Naive thymus-derived CD8-positive, alpha-beta T cell (primary cell): ENCODE data around the gene PCNX1. TPM values are rescaled to one million over a fixed set of nuclear protein-coding genes. Genes with fewer than 3 reads are reported as not detected.
"Not testable (repeated sequence)": the region's sequence is repeated elsewhere in the genome, so short reads cannot be mapped to it uniquely, and the experiment has no call there.

ENCODE experiments used
- ATAC-seq, 2 donors: fragments of 150-1000 bp; cut with Tn5 transposase in 1 of 2; sonication (Bioruptor Pico), chemical (Tn5 transposase) in 1 of 2; 1 replicate in 1 of 2; 2 replicates in 1 of 2; pipeline ENCODE4 v1.10.0; 2021; ENCODE audit warnings: mild to moderate bottlenecking in 2 of 2, moderate library complexity in 2 of 2
- POLR2A ChIA-PET: fragments of 350-600 bp; sonication (Branson Sonifier 250); formaldehyde crosslinking; loops from one replicate; lab custom pipeline; 2021; ENCODE audit warnings: antibody characterized with exemption; lab: Charles Lee
- DNase-seq, 10 donors: peaks; one replicate each; pipeline versions ENCODE4 v3.0.0 to v3.0.0-alpha.2; 2020 to 2022
- H3K27ac Mint-ChIP-seq, 10 donors: one replicate each; pipeline ENCODE4 v1.8.0; 2020 to 2022; ENCODE audit warnings: mild to moderate bottlenecking in 10 of 10, mixed read lengths in 10 of 10, moderate library complexity in 4 of 10, inconsistent platforms in 1 of 10
- H3K27me3 Mint-ChIP-seq, 5 donors: one replicate each; pipeline ENCODE4 v1.8.0; 2021 to 2022; ENCODE audit warnings: mixed read lengths in 5 of 5
- H3K36me3 Mint-ChIP-seq, 3 donors: one replicate each; pipeline ENCODE4 v1.8.0; 2020 to 2022; ENCODE audit warnings: mixed read lengths in 3 of 3, mild to moderate bottlenecking in 2 of 3, inconsistent platforms in 1 of 3
- H3K4me1 Mint-ChIP-seq, 4 donors: one replicate each; pipeline ENCODE4 v1.8.0; 2021 to 2022; ENCODE audit warnings: mixed read lengths in 4 of 4
- H3K4me3 Mint-ChIP-seq, 10 donors: one replicate each; pipeline ENCODE4 v1.8.0; 2020 to 2022; ENCODE audit warnings: mild to moderate bottlenecking in 10 of 10, mixed read lengths in 10 of 10, moderate library complexity in 6 of 10, inconsistent platforms in 1 of 10
- H3K9me3 Mint-ChIP-seq, 9 donors: one replicate each; pipeline ENCODE4 v1.8.0; 2020 to 2022; ENCODE audit warnings: mixed read lengths in 9 of 9, mild to moderate bottlenecking in 3 of 9, inconsistent platforms in 1 of 9, moderate library complexity in 1 of 9
- polyA plus RNA-seq, 3 donors: library from polyadenylated mRNA; unstranded; fragments of 300-500 nt; fragmentation: Illumina TruSeq; gene quantifications; one replicate each; pipeline ENCODE4 v1.2.3, GENCODE V29; 2021
- total RNA-seq, 8 experiments: library from RNA in 2 of 8; stranded (reverse) in 2 of 8; gene quantifications; one replicate each; pipeline ENCODE4 v1.2.3 and lab custom pipeline; 2021 to 2026

Gene PCNX1
- total and polyA plus RNA-seq, 5 experiments from 2014 or later: 5.5 to 78.6 (median 8.3) TPM

- ATAC-seq: no peak
- H3K27ac Mint-ChIP-seq: peak overlapping the region in 3 of 10 donors; percentile 40 to 65 (median 51)
Observed at GRCh38 chr14:71121711-71122110, 214.5 kb downstream of the PCNX1 start.

GRCh38 chr14:71122866-71123565 lies 215.8 kb downstream of the PCNX1 start:
- H3K9me3 Mint-ChIP-seq: no peaks in the 10 kb centered on the region
- ATAC-seq (no peak), DNase-seq (no peak)
- peaks cover 0 to 11% (median 2%) of the 10 kb centered on the region in 4 donors for H3K4me1 Mint-ChIP-seq
- H3K27ac Mint-ChIP-seq: peak overlapping the region in 2 of 10 donors; percentile 36 to 53
- H3K36me3 Mint-ChIP-seq: peaks cover 0 to 2% (median 0%) of the 10 kb centered on the region in 3 donors
- no peak overlapping the region for H3K4me3 Mint-ChIP-seq
- POLR2A ChIA-PET: no interaction called here
- H3K27me3 Mint-ChIP-seq: no peaks in the 10 kb centered on the region

More at GRCh38 chr14:71121711-71122110, 214.5 kb downstream of the PCNX1 start:
- peaks cover 0 to 2% (median 0%) of the 10 kb centered on the region in 3 donors for H3K36me3 Mint-ChIP-seq
- no peak for DNase-seq
- H3K27me3 Mint-ChIP-seq: no peaks in the 10 kb centered on the region
- POLR2A ChIA-PET: no interaction called here
- H3K9me3 Mint-ChIP-seq: no peaks in the 10 kb centered on the region
- H3K4me3 Mint-ChIP-seq: no peak overlapping the region
- H3K4me1 Mint-ChIP-seq: peaks cover 0 to 11% (median 5%) of the 10 kb centered on the region in 4 donors

- no peak for ATAC-seq
- H3K27me3 Mint-ChIP-seq: peaks cover 0 to 1% (median 0%) of the 10 kb centered on the region in 5 donors
- POLR2A ChIA-PET: no interaction called here
- H3K9me3 Mint-ChIP-seq: no peaks in the 10 kb centered on the region
- peaks cover 0 to 11% (median 2%) of the 10 kb centered on the region in 4 donors for H3K4me1 Mint-ChIP-seq
- H3K27ac Mint-ChIP-seq: peak overlapping the region in 2 of 10 donors; percentile 53 to 65
- no peak overlapping the region for H3K4me3 Mint-ChIP-seq
- H3K36me3 Mint-ChIP-seq: no peaks in the 10 kb centered on the region
- DNase-seq: no peak
Observed at GRCh38 chr14:71123579-71124135, 216.4 kb downstream of the PCNX1 start.

- peaks cover 9 to 13% (median 11%) of the 10 kb centered on the region in 4 donors for H3K4me1 Mint-ChIP-seq
- ATAC-seq, H3K4me3 Mint-ChIP-seq, H3K9me3 Mint-ChIP-seq, H3K27ac Mint-ChIP-seq, DNase-seq, H3K27me3 Mint-ChIP-seq, POLR2A ChIA-PET, H3K36me3 Mint-ChIP-seq: not testable (repeated sequence)
Observed at GRCh38 chr14:71129716-71130490, 222.6 kb downstream of the PCNX1 start.

- no peak overlapping the region for H3K27ac Mint-ChIP-seq
- H3K27me3 Mint-ChIP-seq: peaks cover 0 to 1% (median 0%) of the 10 kb centered on the region in 5 donors
- no peak overlapping the region for H3K4me3 Mint-ChIP-seq
- no peak for DNase-seq
- H3K36me3 Mint-ChIP-seq: no peaks in the 10 kb centered on the region
- POLR2A ChIA-PET: no interaction called here
- peaks cover 9 to 12% (median 11%) of the 10 kb centered on the region in 4 donors for H3K4me1 Mint-ChIP-seq
- no peaks in the 10 kb centered on the region for H3K9me3 Mint-ChIP-seq
- ATAC-seq: peak in 1 of 2 donors; percentile 10
Observed at GRCh38 chr14:71130491-71131179, 223.4 kb downstream of the PCNX1 start.

- Mint-ChIP-seq H3K9me3 (no peaks in the 10 kb centered on the region), H3K36me3 (no peaks in the 10 kb centered on the region), H3K4me3 (no peak overlapping the region), H3K27me3 (peaks cover 0 to 8% (median 0%) of the 10 kb centered on the region in 5 donors), H3K27ac (no peak overlapping the region), H3K4me1 (peaks cover 7 to 12% (median 10%) of the 10 kb centered on the region in 4 donors)
- POLR2A ChIA-PET: no interaction called here
- DNase-seq: no peak
- no peak for ATAC-seq
Observed at GRCh38 chr14:71133296-71133695, 226.0 kb downstream of the PCNX1 start.

GRCh38 chr14:71135496-71135895 lies 228.2 kb downstream of the PCNX1 start:
- peaks cover 0 to 12% (median 0%) of the 10 kb centered on the region in 5 donors for H3K27me3 Mint-ChIP-seq
- H3K4me3 Mint-ChIP-seq: no peak overlapping the region
- DNase-seq (no peak), ATAC-seq (no peak)
- H3K27ac Mint-ChIP-seq: no peak overlapping the region
- POLR2A ChIA-PET: no interaction called here
- H3K4me1 Mint-ChIP-seq: peaks cover 9 to 14% (median 12%) of the 10 kb centered on the region in 4 donors
- no peaks in the 10 kb centered on the region for H3K36me3 Mint-ChIP-seq
- no peaks in the 10 kb centered on the region for H3K9me3 Mint-ChIP-seq

GRCh38 chr14:71135911-71136310 lies 228.7 kb downstream of the PCNX1 start:
- POLR2A ChIA-PET: no interaction called here
- ATAC-seq (no peak), DNase-seq (no peak)
- no peaks in the 10 kb centered on the region for H3K36me3 Mint-ChIP-seq
- H3K27ac Mint-ChIP-seq: no peak overlapping the region
- H3K27me3 Mint-ChIP-seq: peaks cover 0 to 12% (median 0%) of the 10 kb centered on the region in 5 donors
- H3K4me1 Mint-ChIP-seq: peaks cover 5 to 10% (median 9%) of the 10 kb centered on the region in 4 donors
- H3K4me3 Mint-ChIP-seq: no peak overlapping the region
- H3K9me3 Mint-ChIP-seq: no peaks in the 10 kb centered on the region

GRCh38 chr14:71136386-71137060 lies 229.3 kb downstream of the PCNX1 start:
- Mint-ChIP-seq H3K27me3 (peaks cover 0 to 12% (median 0%) of the 10 kb centered on the region in 5 donors), H3K9me3 (no peaks in the 10 kb centered on the region), H3K4me1 (peaks cover 2 to 6% (median 4%) of the 10 kb centered on the region in 4 donors), H3K36me3 (no peaks in the 10 kb centered on the region), H3K27ac (no peak overlapping the region), H3K4me3 (no peak overlapping the region)
- DNase-seq (no peak), ATAC-seq (no peak)
- POLR2A ChIA-PET: no interaction called here

- Mint-ChIP-seq H3K36me3 (no peaks in the 10 kb centered on the region), H3K27ac (peak overlapping the region in 1 of 10 donors; percentile 0), H3K27me3 (peaks cover 0 to 12% (median 0%) of the 10 kb centered on the region in 5 donors), H3K4me1 (peaks cover 6 to 16% (median 14%) of the 10 kb centered on the region in 4 donors), H3K9me3 (no peaks in the 10 kb centered on the region), H3K4me3 (no peak overlapping the region)
- no peak for ATAC-seq
- POLR2A ChIA-PET: interaction anchor here (0.7 kb wide), 1 partner anchor 211 kb away, joined by 3 read pairs; no protein-coding TSS in a partner anchor
- DNase-seq: no peak
Observed at GRCh38 chr14:71137536-71138447, 230.5 kb downstream of the PCNX1 start.
